Measurements from ENCODE around the gene ELF3.
A peak's percentile ranks its signal among the peaks of the same experiment; 100 is the strongest.

ELF3 gene

DNA sequence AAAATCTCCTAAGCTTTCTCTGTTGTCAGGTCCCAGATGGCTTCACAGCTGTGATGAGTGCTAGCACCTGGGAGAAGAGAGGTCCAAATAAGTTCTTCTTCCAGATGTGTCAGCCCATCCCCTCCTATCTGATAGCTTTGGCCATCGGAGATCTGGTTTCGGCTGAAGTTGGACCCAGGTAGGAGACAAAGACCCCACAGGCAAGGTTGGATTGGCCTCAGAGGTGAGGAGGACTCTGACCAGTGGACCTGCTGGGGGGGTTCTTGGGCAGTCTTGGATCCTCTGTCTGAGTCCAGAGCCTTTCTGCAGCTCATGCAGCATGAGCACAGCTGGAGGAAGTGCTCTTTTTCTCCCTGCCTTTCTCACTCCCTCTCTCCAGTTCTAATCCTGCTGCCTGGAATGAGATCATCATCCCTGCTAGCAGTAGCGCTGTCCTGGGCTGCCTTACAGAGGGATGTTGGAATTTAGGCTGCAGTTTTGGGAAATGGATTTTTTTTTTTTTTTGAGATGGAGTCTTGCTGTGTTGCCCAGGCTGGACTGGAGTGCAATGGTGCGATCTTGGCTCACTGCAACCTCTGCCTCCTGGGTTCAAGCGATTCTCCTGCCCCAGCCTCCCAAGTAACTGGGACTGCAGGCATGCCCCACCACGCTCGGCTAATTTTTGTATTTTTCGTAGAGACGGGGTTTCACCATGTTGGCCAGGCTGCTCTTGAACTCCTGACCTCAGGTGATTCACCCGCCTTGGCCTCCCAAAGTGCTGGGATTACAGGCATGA is 20.8 kb upstream of the ELF3 start:
- CTCF ChIA-PET: interaction anchor here (1.6 kb wide), 1 partner anchor 11 kb away, joined by 5 read pairs; no protein-coding TSS in a partner anchor
- Mint-ChIP-seq H3K36me3 (peaks cover 27% of the 10 kb centered on the region), H3K4me3 (no peak overlapping the region), H3K4me1 (no peaks in the 10 kb centered on the region), H3K27ac (no peak overlapping the region), H3K27me3 (no peaks in the 10 kb centered on the region), H3K9me3 (no peaks in the 10 kb centered on the region)
- no peak for DNase-seq

DNA sequence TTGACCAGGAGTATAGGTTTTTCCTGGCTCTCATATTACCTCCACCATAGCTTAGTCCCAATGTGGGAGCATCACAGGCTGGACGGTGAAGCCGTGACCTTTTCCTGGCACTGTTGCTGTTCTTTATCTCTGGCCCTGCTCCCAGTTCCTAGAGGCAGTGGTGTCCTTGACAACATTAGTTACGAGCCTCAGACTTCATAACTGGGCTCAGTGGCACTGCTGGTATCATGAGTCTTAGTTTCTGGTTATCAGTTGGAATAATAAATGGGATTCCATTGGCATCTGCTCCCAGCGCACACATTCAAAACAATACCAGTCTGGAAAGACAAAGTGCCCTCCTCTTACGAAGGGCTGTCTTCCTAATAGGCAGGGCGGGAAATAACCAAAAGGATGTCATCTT is 20.0 kb upstream of the ELF3 start:
- peaks cover 27% of the 10 kb centered on the region for H3K36me3 Mint-ChIP-seq
- no peaks in the 10 kb centered on the region for H3K9me3 Mint-ChIP-seq
- no peaks in the 10 kb centered on the region for H3K27me3 Mint-ChIP-seq
- no peak for DNase-seq
- H3K4me3 Mint-ChIP-seq: no peak overlapping the region
- no peak overlapping the region for H3K27ac Mint-ChIP-seq
- H3K4me1 Mint-ChIP-seq: no peaks in the 10 kb centered on the region
- CTCF ChIA-PET: no interaction called here

DNA sequence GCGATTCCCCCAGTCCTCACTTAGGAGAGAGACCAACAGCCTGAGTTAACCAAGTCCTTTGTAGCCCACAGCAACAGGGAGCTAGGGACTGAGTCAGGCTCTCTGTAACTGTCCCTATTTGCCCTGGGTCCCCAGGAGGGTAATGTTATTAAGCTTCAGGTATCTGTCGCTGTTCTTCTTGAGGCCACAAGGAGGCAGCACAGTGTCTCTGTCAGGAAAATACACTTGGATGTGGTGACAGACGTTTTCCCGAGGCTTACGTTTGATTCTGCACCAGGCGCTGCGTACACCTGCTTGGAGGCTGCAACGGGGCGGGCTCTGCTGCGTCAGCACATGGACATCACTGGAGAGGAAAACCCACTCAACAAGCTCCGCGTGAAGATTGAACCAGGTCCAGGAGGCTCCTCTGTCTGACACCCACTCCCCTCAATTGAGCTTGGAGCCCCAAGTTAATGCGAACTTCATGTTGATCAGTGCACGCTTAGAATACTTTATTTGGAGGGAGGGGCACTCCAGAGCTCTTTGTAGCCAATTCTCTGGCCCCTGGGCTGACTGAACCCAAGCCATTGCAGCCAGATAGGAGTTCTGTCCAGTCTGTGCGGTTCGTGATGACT is 10.7 kb upstream of the ELF3 start:
- Mint-ChIP-seq H3K36me3 (peaks cover 31% of the 10 kb centered on the region), H3K27me3 (no peaks in the 10 kb centered on the region), H3K4me3 (no peak overlapping the region), H3K27ac (no peak overlapping the region), H3K4me1 (no peaks in the 10 kb centered on the region), H3K9me3 (no peaks in the 10 kb centered on the region)
- DNase-seq: peak; percentile 48
- CTCF ChIA-PET: interaction anchor here (0.8 to 5.2 kb wide), 30 partner anchors 8 to 138 kb away, joined by 3 to 38 read pairs (median 5); partner anchors contain the start of genes ELF3 and RNPEP

DNA sequence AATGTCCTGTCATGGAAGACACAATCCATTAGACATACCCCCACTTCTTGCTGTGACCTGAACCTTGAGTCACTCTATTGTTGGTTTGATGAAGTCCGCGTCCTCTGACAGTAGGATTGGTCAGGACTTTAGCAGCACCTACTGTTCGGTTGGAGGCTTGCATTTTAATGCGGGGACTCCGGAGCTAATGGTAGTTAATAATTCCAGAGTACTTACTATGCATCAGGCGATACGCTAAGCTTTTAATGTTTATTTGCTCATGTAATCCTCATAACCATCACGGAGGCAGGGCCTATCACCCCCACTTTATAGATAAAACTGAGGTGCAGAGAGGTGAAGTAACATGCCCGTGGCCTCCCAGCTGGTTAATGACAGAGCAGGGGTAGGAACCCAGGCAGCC is 7.9 kb upstream of the ELF3 start:
- Mint-ChIP-seq H3K4me1 (no peaks in the 10 kb centered on the region), H3K36me3 (peaks cover 33% of the 10 kb centered on the region), H3K27me3 (no peaks in the 10 kb centered on the region), H3K9me3 (no peaks in the 10 kb centered on the region), H3K27ac (no peak overlapping the region), H3K4me3 (no peak overlapping the region)
- no peak for DNase-seq
- CTCF ChIA-PET: interaction anchor here (0.7 to 5.2 kb wide), 6 partner anchors 11 to 133 kb away, joined by 3 to 38 read pairs (median 4); partner anchors contain the start of gene ELF3

DNA sequence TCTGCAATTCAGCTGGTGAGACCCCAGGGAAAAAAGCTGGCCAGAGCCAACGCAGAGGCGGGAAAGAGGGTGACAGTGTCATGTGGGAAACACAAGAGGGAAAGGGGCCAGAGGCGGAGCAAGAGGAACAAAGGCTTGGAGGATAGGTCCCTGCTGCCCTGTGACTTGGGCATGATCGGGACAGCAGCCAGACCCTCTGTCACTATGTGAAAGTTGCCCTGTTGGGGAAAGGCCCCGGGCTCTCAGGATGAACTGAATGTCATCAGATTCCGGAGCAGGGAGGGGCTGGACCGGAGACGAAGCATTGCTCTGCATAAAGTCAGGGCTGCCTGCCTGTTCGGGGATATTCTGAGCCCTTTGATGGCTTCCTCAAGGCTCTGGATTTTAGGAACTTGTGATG is 5.7 kb upstream of the ELF3 start:
- Mint-ChIP-seq H3K36me3 (peaks cover 29% of the 10 kb centered on the region), H3K4me3 (no peak overlapping the region), H3K27me3 (no peaks in the 10 kb centered on the region), H3K9me3 (no peaks in the 10 kb centered on the region), H3K4me1 (no peaks in the 10 kb centered on the region), H3K27ac (no peak overlapping the region)
- no peak for DNase-seq
- CTCF ChIA-PET: no interaction called here

DNA sequence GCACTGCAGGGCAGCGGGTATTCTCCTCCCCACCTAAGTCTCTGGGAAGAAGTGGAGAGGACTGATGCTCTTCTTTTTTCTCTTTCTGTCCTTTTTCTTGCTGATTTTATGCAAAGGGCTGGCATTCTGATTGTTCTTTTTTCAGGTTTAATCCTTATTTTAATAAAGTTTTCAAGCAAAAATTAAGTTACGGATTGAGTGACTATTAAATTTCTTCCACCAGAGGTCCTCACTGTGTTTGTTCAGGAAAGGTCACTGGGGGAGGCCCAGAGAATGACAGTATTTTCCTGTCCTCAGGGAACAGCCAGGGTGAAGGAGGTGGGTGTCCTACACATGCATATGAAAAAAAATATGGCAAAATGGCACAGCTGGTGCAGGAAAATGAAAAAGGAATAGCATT is 4.4 kb upstream of the ELF3 start:
- Mint-ChIP-seq H3K9me3 (no peaks in the 10 kb centered on the region), H3K27me3 (no peaks in the 10 kb centered on the region), H3K4me1 (no peaks in the 10 kb centered on the region), H3K4me3 (no peak overlapping the region), H3K36me3 (peaks cover 25% of the 10 kb centered on the region), H3K27ac (no peak overlapping the region)
- CTCF ChIA-PET: interaction anchor here (1.0 to 2.3 kb wide), 2 partner anchors 9 to 130 kb away, joined by 3 to 10 read pairs; no protein-coding TSS in a partner anchor
- no peak for DNase-seq

DNA sequence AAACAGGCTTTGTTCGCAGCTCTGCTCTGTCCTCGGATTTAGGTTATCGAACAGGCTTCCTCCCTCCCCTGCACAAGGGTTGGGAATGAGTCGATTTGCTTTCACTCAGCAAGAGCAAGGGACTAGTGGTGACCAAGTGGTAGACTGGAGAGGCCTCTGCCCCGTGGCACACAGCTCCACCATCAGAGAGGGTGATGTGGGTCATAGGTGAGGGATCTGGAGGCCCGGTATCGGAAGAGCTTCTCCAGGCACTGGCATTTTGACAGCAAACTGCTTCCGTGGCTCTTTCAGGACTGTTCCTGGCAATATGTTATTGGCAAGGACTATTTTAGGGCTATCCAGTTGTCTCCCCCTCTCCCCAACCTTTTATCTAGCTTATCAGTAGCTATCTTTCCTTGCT is 3.1 kb upstream of the ELF3 start:
- no peak overlapping the region for H3K27ac Mint-ChIP-seq
- no peaks in the 10 kb centered on the region for H3K27me3 Mint-ChIP-seq
- DNase-seq: no peak
- CTCF ChIA-PET: interaction anchor here (0.8 to 2.3 kb wide), 5 partner anchors 8 to 129 kb away, joined by 3 to 10 read pairs (median 3); no protein-coding TSS in a partner anchor
- no peak overlapping the region for H3K4me3 Mint-ChIP-seq
- no peaks in the 10 kb centered on the region for H3K9me3 Mint-ChIP-seq
- H3K36me3 Mint-ChIP-seq: peaks cover 21% of the 10 kb centered on the region
- H3K4me1 Mint-ChIP-seq: no peaks in the 10 kb centered on the region

DNA sequence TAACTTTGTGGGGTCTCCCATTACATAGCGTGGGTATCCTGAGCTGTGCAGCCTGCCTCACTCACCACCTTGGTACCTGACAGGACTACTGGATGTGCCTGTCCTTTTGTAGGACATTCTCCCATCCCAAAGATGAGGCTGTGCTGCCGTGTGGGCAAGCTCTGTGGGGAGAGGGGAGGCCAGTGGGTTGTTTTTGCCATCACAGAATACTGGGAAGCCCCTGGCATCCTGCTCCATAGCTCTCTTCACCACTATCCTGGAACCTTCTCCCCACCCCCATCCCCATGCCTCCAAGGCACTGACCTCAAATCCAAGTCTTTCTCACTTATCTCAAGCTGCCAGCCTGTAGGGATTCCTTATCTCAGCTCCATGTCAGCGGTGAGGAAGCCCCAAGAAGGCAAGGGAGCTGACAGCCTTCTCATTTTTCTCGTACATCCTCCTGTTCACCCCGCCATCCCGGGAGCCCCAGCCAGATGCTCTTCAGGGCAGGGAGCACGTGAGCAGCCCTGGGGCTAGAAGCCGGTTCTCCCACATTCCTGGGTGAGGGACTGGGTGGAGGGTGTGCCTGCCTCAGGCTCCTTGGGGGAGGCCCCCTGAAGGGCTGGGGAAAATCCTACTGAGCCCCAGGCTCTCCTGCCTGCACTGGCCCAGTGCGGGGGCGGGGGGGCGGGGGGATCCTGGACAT is 2.4 kb upstream of the ELF3 start:
- Mint-ChIP-seq H3K9me3 (no peaks in the 10 kb centered on the region), H3K36me3 (peaks cover 18% of the 10 kb centered on the region)

DNA sequence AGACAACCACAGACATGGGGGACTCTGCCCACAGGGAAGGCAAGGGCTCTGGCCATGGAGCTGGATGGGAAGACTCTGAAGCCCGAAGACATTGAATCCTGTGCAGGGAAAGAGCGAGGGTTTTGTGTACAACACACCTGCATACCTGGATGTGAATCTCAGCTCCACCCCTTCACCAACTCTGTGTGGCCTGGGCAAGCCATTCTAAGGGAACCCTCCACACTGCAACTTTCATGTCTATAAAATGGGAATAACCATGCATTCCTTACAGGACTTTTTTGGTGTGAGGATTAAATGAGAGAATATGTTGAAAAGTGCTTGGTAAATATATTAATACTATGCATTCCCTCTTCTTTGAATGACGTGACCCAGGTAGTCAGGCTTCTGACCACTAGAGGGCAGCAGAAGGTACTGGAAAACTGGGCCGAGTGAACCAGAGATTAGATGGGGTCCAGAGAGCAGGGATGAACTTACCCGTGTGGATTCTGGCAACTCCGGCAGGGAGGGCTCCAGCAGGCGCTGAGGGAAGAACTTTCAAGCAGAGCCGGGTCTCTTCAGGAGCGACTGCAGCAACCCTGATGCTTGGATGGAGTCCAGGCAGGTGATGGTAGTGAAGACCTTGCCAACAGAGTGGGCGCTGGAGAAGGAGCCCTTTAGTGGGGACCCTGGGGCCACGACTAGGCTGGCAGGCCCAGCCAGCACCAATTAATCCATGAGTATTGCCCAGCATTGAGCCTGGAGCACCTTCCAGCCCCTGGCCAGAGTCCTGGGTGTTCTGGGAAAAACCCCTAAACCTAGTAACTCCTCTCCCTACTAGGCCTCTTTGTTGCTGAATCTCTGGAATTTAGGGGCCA is 834 bp upstream of the ELF3 start:
- Mint-ChIP-seq H3K27me3 (no peaks in the 10 kb centered on the region), H3K4me3 (no peak overlapping the region), H3K9me3 (no peaks in the 10 kb centered on the region), H3K4me1 (no peaks in the 10 kb centered on the region), H3K27ac (no peak overlapping the region), H3K36me3 (peaks cover 9% of the 10 kb centered on the region)
- CTCF ChIA-PET: interaction anchor here (0.8 to 2.8 kb wide), 12 partner anchors 7 to 127 kb away, joined by 3 to 16 read pairs (median 3); no protein-coding TSS in a partner anchor
- peak; percentile 71 for DNase-seq

More for the DNA sequence above, 2.4 kb upstream of the ELF3 start:
- no peak overlapping the region for H3K4me3 Mint-ChIP-seq
- no peaks in the 10 kb centered on the region for H3K27me3 Mint-ChIP-seq
- H3K27ac Mint-ChIP-seq: no peak overlapping the region
- DNase-seq: no peak
- H3K4me1 Mint-ChIP-seq: no peaks in the 10 kb centered on the region
- CTCF ChIA-PET: interaction anchor here (0.8 to 2.3 kb wide), 8 partner anchors 8 to 128 kb away, joined by 3 to 10 read pairs (median 3); no protein-coding TSS in a partner anchor

DNA sequence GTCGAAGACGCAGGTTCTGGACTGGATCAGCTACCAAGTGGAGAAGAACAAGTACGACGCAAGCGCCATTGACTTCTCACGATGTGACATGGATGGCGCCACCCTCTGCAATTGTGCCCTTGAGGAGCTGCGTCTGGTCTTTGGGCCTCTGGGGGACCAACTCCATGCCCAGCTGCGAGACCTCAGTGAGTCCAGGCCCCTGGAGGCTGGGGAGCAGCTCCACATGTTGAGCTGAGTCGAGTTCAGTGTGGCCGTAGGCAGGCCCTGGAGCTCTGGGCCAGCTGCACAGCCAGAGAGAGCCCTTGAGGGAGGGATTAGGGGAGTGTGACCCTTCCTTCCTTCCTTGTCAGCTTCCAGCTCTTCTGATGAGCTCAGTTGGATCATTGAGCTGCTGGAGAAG is 1.6 kb downstream of the ELF3 start:
- Mint-ChIP-seq H3K4me3 (no peak overlapping the region), H3K27me3 (peaks cover 2% of the 10 kb centered on the region), H3K9me3 (no peaks in the 10 kb centered on the region), H3K4me1 (no peaks in the 10 kb centered on the region), H3K36me3 (no peaks in the 10 kb centered on the region), H3K27ac (no peak overlapping the region)
- CTCF ChIA-PET: interaction anchor here (0.6 to 6.5 kb wide), 3 partner anchors 11 to 108 kb away, joined by 4 to 38 read pairs (median 4); no protein-coding TSS in a partner anchor
- DNase-seq: no peak

DNA sequence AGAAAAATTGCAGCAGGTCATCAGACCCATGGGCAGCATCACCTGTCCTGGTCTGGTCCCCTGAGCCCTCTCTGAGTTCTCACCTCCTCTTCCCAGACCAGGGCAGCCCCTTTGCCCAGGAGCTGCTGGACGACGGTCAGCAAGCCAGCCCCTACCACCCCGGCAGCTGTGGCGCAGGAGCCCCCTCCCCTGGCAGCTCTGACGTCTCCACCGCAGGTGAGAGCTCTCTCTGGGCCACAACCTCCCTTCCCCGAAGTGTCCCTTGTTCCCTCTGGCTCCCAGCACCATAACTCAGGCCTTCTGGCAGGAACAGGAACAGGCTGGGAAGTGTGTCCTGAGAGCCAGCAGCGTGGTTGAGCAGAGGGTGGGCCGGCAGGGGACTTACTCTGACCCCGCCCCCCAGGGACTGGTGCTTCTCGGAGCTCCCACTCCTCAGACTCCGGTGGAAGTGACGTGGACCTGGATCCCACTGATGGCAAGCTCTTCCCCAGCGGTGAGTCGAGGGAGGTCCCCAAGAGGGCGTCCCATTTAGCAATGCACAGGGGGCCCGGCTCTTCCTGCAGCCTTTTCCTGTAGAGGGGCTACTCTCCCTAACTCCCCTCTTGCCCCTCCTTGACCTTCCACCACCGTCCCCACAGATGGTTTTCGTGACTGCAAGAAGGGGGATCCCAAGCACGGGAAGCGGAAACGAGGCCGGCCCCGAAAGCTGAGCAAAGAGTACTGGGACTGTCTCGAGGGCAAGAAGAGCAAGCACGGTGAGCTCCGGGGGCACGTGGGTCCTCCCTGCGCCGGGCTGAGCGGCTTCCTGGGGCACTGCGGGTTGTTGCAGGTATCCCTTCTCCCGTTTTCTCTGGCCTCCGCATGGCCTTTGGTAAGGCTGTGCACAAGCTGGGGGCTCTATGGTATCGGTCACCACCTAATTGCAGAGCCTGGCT is 2.4 kb downstream of the ELF3 start:
- no peak overlapping the region for H3K4me3 Mint-ChIP-seq
- peaks cover 4% of the 10 kb centered on the region for H3K27me3 Mint-ChIP-seq
- no peaks in the 10 kb centered on the region for H3K36me3 Mint-ChIP-seq
- H3K27ac Mint-ChIP-seq: no peak overlapping the region
- no peak for DNase-seq
- H3K4me1 Mint-ChIP-seq: no peaks in the 10 kb centered on the region
- H3K9me3 Mint-ChIP-seq: no peaks in the 10 kb centered on the region
- CTCF ChIA-PET: interaction anchor here (0.6 to 6.5 kb wide), 4 partner anchors 12 to 434 kb away, joined by 3 to 38 read pairs (median 4); no protein-coding TSS in a partner anchor

DNA sequence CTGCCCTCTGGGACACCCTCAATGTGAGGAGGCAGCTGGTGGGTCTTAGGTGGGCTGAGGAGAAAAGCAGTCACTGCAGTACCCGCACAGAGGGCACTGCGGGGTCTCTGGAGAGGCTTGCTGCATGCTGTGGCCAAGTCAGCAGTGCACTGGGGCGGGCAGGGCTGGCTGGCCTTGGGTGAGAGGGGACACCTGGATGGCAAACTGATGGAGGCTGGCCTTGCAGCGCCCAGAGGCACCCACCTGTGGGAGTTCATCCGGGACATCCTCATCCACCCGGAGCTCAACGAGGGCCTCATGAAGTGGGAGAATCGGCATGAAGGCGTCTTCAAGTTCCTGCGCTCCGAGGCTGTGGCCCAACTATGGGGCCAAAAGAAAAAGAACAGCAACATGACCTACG is 3.2 kb downstream of the ELF3 start:
- Mint-ChIP-seq H3K9me3 (no peaks in the 10 kb centered on the region), H3K27ac (no peak overlapping the region), H3K4me3 (no peak overlapping the region), H3K27me3 (peaks cover 5% of the 10 kb centered on the region), H3K36me3 (no peaks in the 10 kb centered on the region), H3K4me1 (no peaks in the 10 kb centered on the region)
- no peak for DNase-seq
- CTCF ChIA-PET: interaction anchor here (0.9 to 6.5 kb wide), 2 partner anchors 13 to 122 kb away, joined by 3 to 38 read pairs; no protein-coding TSS in a partner anchor
